MM.1S (cell line): ENCODE measurements around the gene FAM107B.

Source experiments
- EZH2 ChIP-seq: fragments of 300-600 bp; sonication (generic); optimal IDR thresholded peaks from 2 replicates; pipeline ENCODE3; 2017; ENCODE audit warnings: low read depth, mild to moderate bottlenecking, antibody characterized with exemption, low read length, mixed read lengths
- TF ChIP-seq, protein P1 (sequence below): fragments of 300-600 bp; sonication (generic); IDR thresholded peaks from 2 replicates; pipeline ENCODE4 v1.5.1; 2016; ENCODE audit warnings: antibody characterized with exemption, low read length, mixed read lengths

- TF ChIP-seq, protein P1, sequence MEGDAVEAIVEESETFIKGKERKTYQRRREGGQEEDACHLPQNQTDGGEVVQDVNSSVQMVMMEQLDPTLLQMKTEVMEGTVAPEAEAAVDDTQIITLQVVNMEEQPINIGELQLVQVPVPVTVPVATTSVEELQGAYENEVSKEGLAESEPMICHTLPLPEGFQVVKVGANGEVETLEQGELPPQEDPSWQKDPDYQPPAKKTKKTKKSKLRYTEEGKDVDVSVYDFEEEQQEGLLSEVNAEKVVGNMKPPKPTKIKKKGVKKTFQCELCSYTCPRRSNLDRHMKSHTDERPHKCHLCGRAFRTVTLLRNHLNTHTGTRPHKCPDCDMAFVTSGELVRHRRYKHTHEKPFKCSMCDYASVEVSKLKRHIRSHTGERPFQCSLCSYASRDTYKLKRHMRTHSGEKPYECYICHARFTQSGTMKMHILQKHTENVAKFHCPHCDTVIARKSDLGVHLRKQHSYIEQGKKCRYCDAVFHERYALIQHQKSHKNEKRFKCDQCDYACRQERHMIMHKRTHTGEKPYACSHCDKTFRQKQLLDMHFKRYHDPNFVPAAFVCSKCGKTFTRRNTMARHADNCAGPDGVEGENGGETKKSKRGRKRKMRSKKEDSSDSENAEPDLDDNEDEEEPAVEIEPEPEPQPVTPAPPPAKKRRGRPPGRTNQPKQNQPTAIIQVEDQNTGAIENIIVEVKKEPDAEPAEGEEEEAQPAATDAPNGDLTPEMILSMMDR = no peak
- TF ChIP-seq EZH2 = no peak
Measured at GRCh38 chr10:14476641-14477407, 297.9 kb downstream of the FAM107B start.
